Natural killer cell (primary cell): Measurements from ENCODE around the gene TBX6. TPM values are rescaled to one million over a fixed set of nuclear protein-coding genes. Genes with fewer than 3 reads are reported as not detected.

Experiments used
- ATAC-seq, 3 donors: fragments of 150-1000 bp in 2 of 3; fragments of 200-7000 bp in 1 of 3; cut with Tn5 transposase; 1 replicate in 1 of 3; 2 replicates in 2 of 3; pipeline ENCODE4 v1.10.0; 2021; ENCODE audit warnings: mild to moderate bottlenecking in 2 of 3, moderate library complexity in 2 of 3
- DNase-seq, 2 donors: peaks; one replicate each; pipeline versions ENCODE4 v3.0.0 to v3.0.0-alpha.2; 2013 to 2021; ENCODE audit warnings: mixed read lengths in 1 of 2
- H3K27ac ChIP-seq: one replicate; pipeline ENCODE4 v1.5.1; 2013; ENCODE audit warnings: mild to moderate bottlenecking, low read length
- H3K27me3 ChIP-seq: one replicate; pipeline ENCODE4 v1.6.1; 2013; ENCODE audit warnings: low read length; ENCODE audit not compliant: control insufficient read depth, insufficient read depth
- H3K36me3 ChIP-seq: one replicate; pipeline ENCODE4 v1.6.1; 2013; ENCODE audit warnings: low read length; ENCODE audit not compliant: control insufficient read depth, insufficient read depth
- H3K4me1 ChIP-seq: one replicate; pipeline ENCODE4 v1.6.1; 2013; ENCODE audit warnings: low read length; ENCODE audit not compliant: control insufficient read depth, insufficient read depth
- H3K4me3 ChIP-seq: one replicate; pipeline ENCODE4 v1.5.1; 2013; ENCODE audit warnings: low read length
- H3K9me3 ChIP-seq: one replicate; pipeline ENCODE4 v1.6.1; 2013; ENCODE audit warnings: low read length; ENCODE audit not compliant: control insufficient read depth, insufficient read depth
- H3K27ac Mint-ChIP-seq, 2 donors: one replicate each; pipeline ENCODE4 v1.8.0; 2022; ENCODE audit warnings: mild to moderate bottlenecking in 2 of 2, mixed read lengths in 2 of 2, moderate library complexity in 1 of 2
- H3K27me3 Mint-ChIP-seq, 2 donors: one replicate each; pipeline ENCODE4 v1.8.0; 2022; ENCODE audit warnings: low read depth in 2 of 2, mixed read lengths in 2 of 2
- H3K36me3 Mint-ChIP-seq: one replicate; pipeline ENCODE4 v1.8.0; 2022; ENCODE audit warnings: mixed read lengths
- H3K4me1 Mint-ChIP-seq, 2 donors: one replicate each; pipeline ENCODE4 v1.8.0; 2022; ENCODE audit warnings: mixed read lengths in 2 of 2
- H3K4me3 Mint-ChIP-seq: one replicate; pipeline ENCODE4 v1.8.0; 2022; ENCODE audit warnings: mild to moderate bottlenecking, moderate library complexity, mixed read lengths
- H3K9me3 Mint-ChIP-seq, 2 donors: one replicate each; pipeline ENCODE4 v1.8.0; 2022; ENCODE audit warnings: mixed read lengths in 2 of 2
- CTCF ChIP-seq: fragments of 200-600 bp; IDR thresholded peaks from one replicate; pipeline ENCODE4 v1.8.0; 2022; ENCODE audit warnings: antibody characterized with exemption
- WGBS: methylation state at CpG from one replicate; pipeline ENCODE4 v1.1.7; 2013; ENCODE audit warnings: missing lambda C conversion rate; ENCODE audit not compliant: insufficient coverage; 5-methylcytosine and 5-hydroxymethylcytosine counted together
- intact Hi-C: fragments of 100-400 bp; cut with micrococcal nuclease; formaldehyde crosslinking; loops from one replicate; pipeline ENCODE4 v1.14.2; 2022
- total RNA-seq, 4 donors: library from RNA; stranded (reverse); fragments of 120-200 nt in 1 of 4; gene quantifications; one replicate each; pipeline versions ENCODE4 v1.2.3 to v1.2.4, GENCODE V29; 2013 to 2022

Gene TBX6
- total RNA-seq, 3 donors from 2014 or later (not counting 1 experiment from before 2014, with no cell fraction given) = 0.91 to 1.1 (median 0.98) TPM

GRCh38 chr16:30096105-30096861, 4.6 kb upstream of the TBX6 start, which contains the start of gene YPEL3:
Gene YPEL3, minus strand, starts transcription at chr16:30096213. Its CDS starts 731 bp downstream, at chr16:30095482.
- H3K36me3 ChIP-seq = peaks cover 12% of the 10 kb centered on the region
- H3K27me3 Mint-ChIP-seq = no peaks in the 10 kb centered on the region
- DNase-seq = peak; percentile 91 to 94
- peaks cover 23% of the 10 kb centered on the region for H3K9me3 ChIP-seq
- peak within 1 kb of the TSS; percentile 91 for H3K4me3 Mint-ChIP-seq
- peaks cover 7% of the 10 kb centered on the region for H3K36me3 Mint-ChIP-seq
- H3K9me3 Mint-ChIP-seq = peaks cover 4 to 8% of the 10 kb centered on the region in 2 donors
- H3K4me3 ChIP-seq = peak within 1 kb of the TSS; percentile 69
- TF ChIP-seq CTCF = no peak
- no peaks in the 10 kb centered on the region for H3K27me3 ChIP-seq
- intact Hi-C loops = loop anchor here (2.0 kb wide), 1 partner anchor 27 kb away; the partner anchor contains the start of gene MAPK3
- peak within 1 kb of the TSS; percentile 86 for H3K27ac ChIP-seq
- peaks cover 49% of the 10 kb centered on the region for H3K4me1 ChIP-seq
- peak; percentile 67 to 85 (median 73) for ATAC-seq
- peak within 1 kb of the TSS; percentile 91 to 94 for H3K27ac Mint-ChIP-seq
- 10% methylated on average over 77 of the region's 77 CpGs for WGBS
- H3K4me1 Mint-ChIP-seq = peaks cover 28 to 43% of the 10 kb centered on the region in 2 donors

- Histone ChIP-seq H3K9me3 (peaks cover 23% of the 10 kb centered on the region), H3K27me3 (no peaks in the 10 kb centered on the region), H3K4me1 (peaks cover 55% of the 10 kb centered on the region), H3K4me3 (peak overlapping the region; percentile 69), H3K36me3 (peaks cover 12% of the 10 kb centered on the region), H3K27ac (peak overlapping the region; percentile 77)
- peak overlapping the region; percentile 91 for H3K4me3 Mint-ChIP-seq
- WGBS = 5% methylated on average over 41 of the region's 47 CpGs
- H3K27me3 Mint-ChIP-seq = no peaks in the 10 kb centered on the region
- peaks cover 7% of the 10 kb centered on the region for H3K36me3 Mint-ChIP-seq
- ATAC-seq (no peak), DNase-seq (peak; percentile 34 to 49)
- H3K4me1 Mint-ChIP-seq = peaks cover 28 to 44% of the 10 kb centered on the region in 2 donors
- intact Hi-C loops = loop anchor here (2.0 kb wide), 1 partner anchor 27 kb away; the partner anchor contains the start of gene MAPK3
- H3K27ac Mint-ChIP-seq = peak overlapping the region; percentile 91 to 94
- peaks cover 4 to 8% of the 10 kb centered on the region in 2 donors for H3K9me3 Mint-ChIP-seq
- TF ChIP-seq CTCF = no peak
Measured at GRCh38 chr16:30095166-30096078, 3.7 kb upstream of the TBX6 start.

GRCh38 chr16:30094541-30095165, 2.9 kb upstream of the TBX6 start:
- no peak for TF ChIP-seq CTCF
- peaks cover 12% of the 10 kb centered on the region for H3K36me3 ChIP-seq
- 84% methylated on average over 11 of the region's 11 CpGs for WGBS
- no peaks in the 10 kb centered on the region for H3K27me3 Mint-ChIP-seq
- H3K9me3 ChIP-seq = peaks cover 23% of the 10 kb centered on the region
- H3K4me1 Mint-ChIP-seq = peaks cover 28 to 47% of the 10 kb centered on the region in 2 donors
- intact Hi-C loops = no loop called here
- peak overlapping the region; percentile 91 to 94 for H3K27ac Mint-ChIP-seq
- peaks cover 7% of the 10 kb centered on the region for H3K36me3 Mint-ChIP-seq
- H3K9me3 Mint-ChIP-seq = peaks cover 4 to 8% of the 10 kb centered on the region in 2 donors
- ATAC-seq = no peak
- no peak for DNase-seq
- H3K4me1 ChIP-seq = peaks cover 55% of the 10 kb centered on the region
- H3K27ac ChIP-seq = peak overlapping the region; percentile 77
- H3K4me3 Mint-ChIP-seq = peak overlapping the region; percentile 91
- H3K4me3 ChIP-seq = peak overlapping the region; percentile 69
- H3K27me3 ChIP-seq = no peaks in the 10 kb centered on the region
